ENCODE results near the gene PLAAT3.
"Not testable (repeated sequence)": the region's sequence is repeated elsewhere in the genome, so short reads cannot be mapped to it uniquely, and the experiment has no call there.

Gene PLAAT3

DNA sequence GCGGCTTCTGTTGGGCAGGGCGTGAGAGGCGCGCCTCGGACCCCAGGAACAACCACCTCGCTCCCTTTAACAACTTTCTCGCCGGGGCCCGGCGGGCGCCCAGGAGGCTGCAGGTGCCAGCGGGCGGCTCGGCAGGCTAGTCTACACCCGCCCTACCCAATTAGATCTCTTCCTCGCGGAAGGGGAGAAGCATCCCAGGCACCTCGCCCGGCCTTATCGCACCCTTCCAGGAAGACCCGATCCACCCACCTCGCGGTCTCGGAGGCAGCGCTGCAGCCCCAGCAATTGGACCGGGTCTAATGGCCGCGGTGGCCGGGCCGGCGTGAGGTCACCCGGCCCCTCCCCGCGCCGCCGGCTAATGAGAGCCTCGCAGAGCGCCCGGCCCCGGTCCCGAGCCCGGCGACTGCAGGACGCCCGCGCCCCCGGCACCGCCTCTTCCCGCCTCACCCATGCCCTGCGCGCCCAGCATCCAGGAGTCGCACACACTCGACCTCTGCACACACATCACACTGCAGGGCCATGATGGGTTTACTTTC lies at the start of gene PLAAT3:
PLAAT3 (minus strand) TSS at position 298 of the 536 bp plus-strand sequence. CDS start 419 bp downstream, outside the sequence.
- DNase-seq (ENCODE audit: low read depth) = no peak

DNA sequence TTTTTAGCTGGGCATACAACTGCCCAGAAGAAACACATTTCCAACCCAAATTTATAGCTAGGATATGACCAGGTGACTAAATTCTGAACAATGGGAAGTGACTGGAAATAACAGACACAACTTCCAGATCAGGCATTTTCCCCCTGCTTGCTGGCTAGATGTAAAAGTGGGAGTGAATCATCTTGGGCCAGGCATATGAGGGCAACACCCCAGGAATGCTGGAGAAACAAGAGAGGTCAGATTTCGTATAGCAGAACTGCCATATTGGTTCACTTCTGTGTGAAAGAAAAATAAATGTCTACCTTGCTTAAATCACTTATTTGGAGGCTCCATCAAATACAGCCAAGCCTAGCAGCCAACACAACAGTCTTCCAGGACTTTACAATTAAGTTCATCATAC lies 49.6 kb upstream of the PLAAT3 start:
- DNase-seq (ENCODE audit: low read depth) = no peak

DNA sequence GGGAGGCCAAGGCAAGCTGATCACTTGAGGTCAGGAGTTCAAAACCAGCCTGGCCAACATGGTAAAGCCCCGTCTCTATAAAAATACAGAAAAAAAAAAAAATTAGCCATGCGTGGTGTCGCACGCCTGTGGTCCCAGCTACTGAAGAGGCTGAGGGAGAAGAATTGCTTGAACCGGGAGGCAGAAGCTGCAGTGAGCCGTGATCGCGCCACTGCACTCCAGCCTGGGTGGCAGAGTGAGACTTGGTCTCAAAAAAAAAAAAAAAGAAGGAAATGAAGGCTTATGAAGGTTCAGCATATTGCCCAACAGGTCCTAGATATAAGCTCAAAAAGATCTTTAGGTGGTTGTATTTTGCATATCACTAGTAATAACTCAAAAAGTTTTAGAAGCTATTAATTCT lies 46.7 kb upstream of the PLAAT3 start:
- DNase-seq (ENCODE audit: low read depth) = no peak

DNA sequence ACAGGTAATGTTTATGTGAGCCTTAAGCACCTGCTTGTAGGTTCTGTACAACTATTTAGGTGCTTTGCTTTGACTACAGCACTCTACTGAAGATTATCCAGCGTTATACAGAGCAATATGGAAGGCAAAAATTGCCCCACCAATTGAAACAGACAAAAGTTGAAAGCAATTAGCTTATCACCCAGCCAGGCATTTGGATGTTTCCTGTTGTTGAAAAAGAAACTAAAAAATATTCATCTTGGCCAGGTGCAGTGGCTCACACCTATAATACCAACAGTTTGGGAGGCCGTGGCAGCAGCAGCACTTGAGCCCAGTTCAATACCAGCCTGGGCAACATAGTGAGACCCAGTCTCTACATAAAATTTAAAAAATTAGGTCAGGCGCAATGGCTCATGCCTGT lies 38.4 kb upstream of the PLAAT3 start:
- no peak for DNase-seq (ENCODE audit: low read depth)

DNA sequence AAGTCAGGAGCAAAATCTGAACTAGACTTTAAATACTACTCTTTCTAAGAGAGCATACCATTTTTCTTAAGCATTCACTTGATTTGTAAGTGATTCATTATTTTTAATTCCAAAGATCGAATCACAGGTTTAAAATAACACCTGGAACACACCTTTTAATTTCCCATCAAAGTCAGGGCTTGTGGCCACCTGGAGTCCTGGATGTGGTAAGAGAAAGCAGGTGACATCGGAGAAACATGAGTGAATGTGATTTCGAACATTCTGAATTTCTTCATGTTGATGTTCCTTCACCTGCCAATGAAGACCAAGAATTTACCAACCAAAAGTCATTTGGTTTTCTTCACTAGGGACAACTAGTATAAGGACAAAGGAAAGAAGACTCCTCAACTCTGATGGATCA lies 29.0 kb upstream of the PLAAT3 start:
- DNase-seq (ENCODE audit: low read depth) = no peak

DNA sequence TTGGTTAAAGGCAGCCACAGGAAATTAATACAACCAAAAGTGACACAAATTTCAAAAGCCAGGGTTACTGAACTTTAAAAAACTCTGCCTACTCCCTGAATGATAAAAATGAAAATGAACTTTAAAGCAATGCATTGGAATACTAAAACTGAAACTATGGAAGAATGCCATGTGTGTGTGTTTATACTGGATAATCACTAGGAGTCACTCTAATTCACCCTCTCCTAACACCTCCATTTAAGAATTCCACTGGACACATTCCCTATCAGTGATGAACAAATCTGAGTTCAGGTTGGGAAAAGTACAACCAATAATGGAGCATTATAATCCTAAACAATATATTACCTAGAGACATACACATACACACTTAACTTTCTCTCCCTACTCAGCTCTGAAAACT lies 27.5 kb upstream of the PLAAT3 start:
- DNase-seq (ENCODE audit: low read depth) = no peak

DNA sequence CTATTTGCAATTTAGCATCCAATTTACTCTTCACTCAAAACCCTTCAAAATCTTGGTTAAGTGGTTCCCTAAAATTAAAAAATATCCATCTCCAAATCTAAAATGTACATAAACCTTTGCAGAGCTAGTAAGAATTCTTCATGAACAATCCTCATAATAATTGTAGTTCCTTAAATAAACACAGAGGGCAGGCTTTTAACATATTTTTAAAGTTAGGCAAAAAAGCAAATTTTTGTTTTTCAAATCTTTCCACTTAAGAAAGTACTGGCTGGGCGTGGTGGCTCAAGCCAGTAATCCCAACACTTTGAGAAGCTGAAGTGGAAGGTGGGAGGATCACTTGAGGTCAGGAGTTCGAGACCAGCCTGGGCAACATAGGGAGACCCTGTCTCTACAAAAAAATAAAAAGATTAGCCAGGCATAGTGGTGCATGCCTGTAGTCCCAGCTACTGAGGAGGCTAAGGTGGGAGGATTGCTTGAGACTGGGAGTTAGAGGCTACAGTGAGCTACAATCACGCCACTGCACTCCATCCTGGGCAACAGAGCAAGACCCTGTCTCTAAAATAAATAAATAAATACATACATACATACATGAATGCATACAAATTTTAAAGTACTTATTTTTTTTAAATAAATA lies 25.1 kb upstream of the PLAAT3 start:
- DNase-seq (ENCODE audit: low read depth) = no peak

DNA sequence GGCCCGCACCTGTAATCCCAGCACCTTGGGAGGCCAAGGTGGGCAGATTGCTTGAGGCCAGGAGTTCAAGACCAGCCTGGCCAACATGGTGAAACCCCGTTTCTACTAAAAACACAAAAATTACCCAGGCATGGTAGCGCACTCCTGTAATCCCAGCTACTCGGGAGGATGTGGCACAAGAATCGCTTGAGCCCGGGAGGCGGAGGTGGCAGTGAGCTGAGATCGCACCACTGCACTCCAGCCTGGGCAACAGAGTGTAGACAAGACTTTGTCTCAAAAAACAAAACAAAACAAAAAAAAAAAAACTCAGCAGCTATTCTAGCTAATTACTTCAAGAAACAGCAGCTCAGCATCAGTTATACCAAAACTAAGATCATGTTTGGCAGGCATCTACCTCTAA lies 24.2 kb upstream of the PLAAT3 start:
- not testable (repeated sequence) for DNase-seq (ENCODE audit: low read depth)

DNA sequence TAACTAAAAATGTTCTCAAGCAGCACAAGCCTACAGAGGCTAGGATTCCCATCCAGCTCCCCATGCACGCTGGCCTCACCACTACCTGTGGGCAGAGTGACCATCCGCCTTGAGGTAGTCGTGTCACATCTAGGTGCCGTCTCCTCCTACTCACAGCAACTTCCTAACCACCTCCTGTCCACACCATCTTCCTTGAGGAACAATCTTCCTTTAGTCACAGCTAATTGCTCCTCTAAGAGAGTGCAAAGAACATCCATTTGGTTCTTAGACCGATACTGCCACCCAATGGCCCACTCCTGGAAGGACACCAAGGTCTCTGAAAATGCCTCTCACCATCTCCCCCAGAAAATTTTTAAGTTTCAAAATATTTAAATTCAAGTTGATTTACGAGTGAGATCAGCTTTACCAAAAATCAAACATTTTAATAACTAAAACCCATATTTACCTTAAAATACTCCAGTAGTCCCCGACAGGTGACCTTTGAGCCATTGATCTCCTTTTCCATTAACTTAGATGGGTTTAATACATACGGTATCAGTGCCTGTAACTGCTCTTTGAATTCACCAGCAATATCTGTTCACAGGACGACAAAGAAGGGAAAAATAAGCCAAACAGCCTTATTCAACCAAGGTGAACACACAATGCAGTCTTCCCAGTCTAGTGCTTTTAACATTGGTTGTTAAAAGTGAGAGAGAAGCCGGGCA lies 21.7 kb upstream of the PLAAT3 start:
- DNase-seq (ENCODE audit: low read depth) = peak; percentile 22

DNA sequence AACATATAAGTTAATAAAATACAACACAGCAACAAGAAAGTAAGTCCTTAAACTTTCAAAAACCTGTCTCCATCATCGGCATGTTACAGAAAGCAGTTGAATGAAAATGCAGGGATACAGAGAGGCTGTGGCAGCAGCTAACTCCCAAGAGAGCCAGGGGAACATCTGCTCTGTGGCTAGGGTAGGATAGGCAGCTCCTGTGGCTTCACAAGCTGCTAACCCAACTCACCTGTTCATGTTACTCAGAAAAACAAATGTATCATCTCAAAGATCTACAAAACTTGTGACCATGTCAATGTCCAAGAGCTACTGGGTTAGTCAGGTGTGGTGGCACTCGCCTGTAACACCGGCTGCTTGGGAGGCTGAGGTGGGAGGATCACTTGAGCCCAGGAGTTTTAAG lies 15.2 kb upstream of the PLAAT3 start:
- DNase-seq (ENCODE audit: low read depth) = no peak

DNA sequence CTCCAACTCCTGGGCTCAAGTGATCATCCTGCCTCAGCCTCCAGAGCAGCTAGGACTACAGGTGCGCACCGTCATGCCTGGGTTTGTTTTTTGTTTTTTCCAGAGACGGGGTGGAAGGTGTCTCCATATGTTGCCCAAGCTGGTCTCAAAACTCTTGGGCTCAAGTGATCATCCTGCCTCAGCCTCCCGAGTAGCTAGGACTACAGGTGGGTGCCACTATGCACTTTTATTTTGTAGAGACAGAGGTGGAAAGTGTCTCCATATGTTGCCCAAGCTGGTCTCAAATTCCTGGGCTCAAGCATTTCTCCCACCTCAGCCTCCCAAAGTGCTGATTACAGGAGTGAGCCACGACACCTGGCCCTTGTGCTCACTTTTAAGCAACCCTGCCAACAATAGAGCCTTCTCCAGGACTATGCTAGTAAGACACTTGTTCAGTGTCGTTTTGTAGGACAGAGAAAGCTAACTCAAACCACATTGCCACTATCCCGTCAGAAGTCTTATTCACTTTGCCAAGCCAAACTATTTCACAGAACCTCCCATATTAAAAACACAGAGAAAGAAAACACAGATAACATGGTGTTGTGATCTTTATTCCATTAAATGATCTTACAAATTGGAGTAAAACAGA lies 9.4 kb upstream of the PLAAT3 start:
- DNase-seq (ENCODE audit: low read depth) = no peak

DNA sequence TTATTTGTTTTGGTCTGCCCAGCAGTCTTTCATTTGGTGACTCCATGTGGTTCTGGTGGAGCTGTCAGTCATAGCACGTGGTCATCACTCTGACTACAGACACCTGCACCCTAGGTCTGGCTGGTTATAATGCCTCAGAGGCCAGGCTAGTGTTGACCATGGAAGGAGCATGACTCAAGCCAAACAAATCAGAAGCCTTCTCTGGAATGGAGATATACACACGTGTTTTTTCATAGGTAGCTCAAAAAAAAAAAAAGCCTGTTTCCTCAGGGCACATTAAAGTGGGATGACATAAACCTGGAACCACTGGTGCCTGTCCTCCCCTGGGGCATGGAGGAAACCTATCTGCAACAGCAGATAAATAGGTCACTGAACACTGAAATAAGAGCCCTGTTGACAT lies 8.1 kb upstream of the PLAAT3 start:
- DNase-seq (ENCODE audit: low read depth) = no peak

DNA sequence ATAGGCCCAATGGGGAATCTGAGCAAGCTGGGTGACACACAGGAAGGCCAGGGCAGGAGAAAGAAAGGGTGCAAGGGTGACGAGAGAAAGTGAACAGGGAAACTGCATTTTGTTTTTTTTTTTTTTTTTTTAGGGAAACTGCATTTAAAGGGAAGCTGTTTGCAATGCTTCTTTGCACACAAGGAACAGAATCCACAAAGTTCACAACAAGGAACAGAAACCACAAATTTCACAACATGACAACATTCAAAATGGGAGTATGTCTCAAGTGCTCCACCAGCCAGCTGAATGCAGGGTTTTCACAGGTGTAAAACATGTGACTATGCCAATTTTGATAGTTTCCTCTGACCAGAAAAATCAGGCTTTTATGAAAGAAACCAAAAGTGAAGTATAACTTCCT lies 6.8 kb upstream of the PLAAT3 start:
- DNase-seq (ENCODE audit: low read depth) = no peak

DNA sequence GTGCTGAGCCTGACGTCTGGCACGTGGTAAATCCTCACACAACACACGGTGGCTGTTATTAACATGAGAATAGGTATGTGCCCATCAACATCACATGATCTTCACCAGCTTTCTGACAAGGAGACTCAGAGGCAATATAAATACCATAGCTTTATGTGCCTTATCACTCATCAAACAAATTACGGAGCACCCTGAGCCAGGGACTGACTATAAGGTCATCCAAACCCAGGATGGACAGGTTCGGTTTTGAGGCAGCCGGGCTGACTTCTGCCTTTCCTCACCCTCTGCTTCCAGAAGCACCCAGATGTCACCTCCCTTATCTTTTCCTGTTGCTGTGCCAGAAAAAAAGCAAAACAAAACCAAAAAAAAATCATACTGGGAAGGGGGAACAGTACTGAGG lies 5.7 kb upstream of the PLAAT3 start:
- DNase-seq (ENCODE audit: low read depth) = no peak

DNA sequence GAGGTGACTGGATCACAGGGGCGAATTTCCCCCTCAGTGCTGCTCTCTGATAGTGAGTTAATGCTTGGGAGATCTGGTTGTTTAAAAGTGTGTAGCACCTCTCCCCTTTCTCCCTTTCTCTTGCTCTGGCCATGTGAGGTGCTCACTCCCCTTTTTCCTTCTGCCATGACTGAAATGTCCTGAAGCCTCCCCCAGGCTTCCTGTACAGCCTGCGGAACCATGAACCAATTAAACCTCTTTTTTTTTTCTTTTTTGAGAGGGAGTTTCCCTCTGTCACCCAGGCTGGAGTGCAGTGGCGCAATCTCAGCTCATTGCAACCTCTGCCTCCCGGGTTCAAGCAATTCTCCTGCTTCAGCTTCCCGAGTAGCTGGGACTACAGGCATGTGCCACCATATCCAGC lies 3.5 kb upstream of the PLAAT3 start:
- DNase-seq (ENCODE audit: low read depth) = not testable (repeated sequence)

DNA sequence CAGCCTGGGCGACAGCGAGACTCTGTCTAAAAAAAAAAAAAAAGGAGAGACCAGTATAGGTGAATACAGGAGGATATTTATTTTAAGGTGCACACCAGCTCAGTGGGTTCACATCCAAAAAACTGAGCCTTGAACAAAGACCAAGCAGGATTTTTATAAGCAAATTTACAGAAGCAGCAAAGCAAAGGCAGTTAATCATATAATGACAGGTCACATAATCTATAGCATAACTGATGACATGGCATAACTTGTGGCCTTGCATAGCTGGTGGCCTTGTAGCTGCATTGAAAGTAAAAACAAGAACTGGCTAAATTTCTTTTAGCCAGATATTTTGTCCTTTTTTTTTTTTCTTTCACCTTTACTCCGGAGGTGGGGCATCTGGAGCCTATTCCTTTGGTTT lies 2.7 kb upstream of the PLAAT3 start:
- no peak for DNase-seq (ENCODE audit: low read depth)

DNA sequence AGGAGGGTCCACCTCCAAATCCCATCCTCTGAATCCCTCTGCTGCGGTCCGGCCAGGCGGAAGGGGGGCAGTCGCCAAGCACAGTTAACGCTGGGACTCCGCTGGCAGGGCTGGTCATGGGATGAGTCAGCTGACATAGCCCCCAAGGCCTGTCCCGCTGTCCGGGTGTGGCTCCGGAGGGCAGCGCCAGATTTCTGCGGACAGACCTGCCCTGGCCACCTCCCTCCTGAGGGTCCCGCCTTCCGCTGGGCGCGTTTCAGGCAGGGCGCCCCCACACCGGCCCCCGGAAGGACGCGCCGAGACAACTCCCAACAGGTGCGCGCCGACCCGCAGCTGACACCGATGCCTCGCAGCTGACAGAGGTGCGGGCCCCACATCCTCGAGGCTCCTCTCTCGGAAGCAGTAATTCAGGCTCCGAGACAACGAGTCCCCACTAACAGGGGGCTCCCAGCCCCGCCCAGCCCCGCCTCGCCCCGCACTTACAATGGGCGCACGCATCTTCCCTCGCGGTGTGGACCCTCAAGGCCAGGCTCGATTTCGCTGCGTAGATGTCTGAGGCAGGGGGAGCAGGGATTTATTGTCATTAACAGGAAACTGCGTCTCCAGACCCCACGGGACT lies 607 bp downstream of the PLAAT3 start:
- DNase-seq (ENCODE audit: low read depth) = no peak

DNA sequence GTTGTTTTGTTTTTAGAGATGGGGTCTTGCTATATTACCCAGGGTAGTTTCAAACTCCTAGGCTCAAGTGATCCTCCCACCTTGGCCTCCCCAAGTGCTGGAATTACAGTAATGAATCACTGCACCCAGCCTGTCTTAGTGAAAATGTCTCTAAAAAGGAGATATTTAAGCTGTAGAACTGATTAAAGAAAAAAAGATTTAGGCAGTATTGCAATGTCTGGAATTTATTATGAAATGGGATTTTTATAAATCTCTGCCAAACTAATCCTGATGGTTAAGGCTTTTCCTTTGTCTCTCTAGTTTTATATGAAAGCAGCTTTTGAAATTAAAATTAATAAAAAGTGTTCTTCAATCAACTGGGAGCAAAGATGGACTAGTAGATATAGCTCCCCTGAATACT lies 2.1 kb downstream of the PLAAT3 start:
- no peak for DNase-seq (ENCODE audit: low read depth)

DNA sequence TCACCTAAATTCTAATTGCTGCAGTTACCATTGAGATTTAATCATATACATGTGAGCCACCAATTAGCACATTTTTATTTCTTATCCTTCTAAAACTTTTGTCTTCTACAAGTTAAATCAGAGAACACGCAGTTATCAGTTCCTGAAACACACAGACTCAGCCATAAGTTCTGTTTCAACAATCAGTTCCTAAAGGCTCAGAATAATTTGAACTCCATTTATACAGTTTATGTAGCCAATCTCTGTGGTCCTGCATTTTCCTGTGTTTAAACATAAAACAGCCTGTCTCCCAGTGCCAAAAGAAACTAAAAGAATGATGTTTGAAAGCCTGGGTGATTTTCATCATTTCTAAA lies 2.9 kb downstream of the PLAAT3 start:
- no peak for DNase-seq (ENCODE audit: low read depth)

DNA sequence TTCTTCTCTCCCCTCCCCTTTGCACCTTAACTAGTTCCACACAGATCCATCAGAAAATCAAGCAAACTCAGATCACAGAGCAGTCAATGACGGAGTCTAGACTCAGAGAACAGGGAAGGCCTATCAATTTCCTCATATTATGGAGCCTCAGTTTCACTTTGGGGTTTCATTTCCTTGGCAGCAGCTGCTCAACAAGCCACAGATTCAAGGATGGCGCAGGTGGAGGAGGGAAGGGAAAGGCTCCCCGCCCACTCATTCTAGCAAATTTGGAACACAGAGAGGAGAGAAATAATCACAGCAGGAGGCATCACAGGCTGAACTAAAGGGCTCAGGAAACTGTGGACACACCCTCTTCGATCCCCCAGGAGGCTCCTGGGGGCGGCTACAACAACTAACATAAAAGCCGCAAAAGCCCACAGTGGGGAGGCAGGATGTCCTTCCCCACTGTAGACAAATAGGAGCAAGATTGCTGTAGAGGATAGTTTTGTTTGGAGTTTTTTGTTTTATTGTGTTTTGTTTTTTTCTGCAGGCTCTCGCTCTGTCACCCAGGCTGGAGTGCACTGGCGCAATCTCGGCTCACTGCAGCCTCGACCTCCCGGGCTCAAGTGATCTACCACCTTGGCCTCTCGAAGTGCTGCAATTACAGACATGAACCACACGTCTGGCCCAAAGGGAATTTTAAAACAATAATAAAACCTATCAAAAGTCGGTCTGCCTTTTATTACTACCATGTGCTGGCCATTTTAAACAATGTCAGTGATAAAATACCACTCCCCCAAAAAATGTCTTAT lies 3.4 kb downstream of the PLAAT3 start:
- DNase-seq (ENCODE audit: low read depth) = no peak

DNA sequence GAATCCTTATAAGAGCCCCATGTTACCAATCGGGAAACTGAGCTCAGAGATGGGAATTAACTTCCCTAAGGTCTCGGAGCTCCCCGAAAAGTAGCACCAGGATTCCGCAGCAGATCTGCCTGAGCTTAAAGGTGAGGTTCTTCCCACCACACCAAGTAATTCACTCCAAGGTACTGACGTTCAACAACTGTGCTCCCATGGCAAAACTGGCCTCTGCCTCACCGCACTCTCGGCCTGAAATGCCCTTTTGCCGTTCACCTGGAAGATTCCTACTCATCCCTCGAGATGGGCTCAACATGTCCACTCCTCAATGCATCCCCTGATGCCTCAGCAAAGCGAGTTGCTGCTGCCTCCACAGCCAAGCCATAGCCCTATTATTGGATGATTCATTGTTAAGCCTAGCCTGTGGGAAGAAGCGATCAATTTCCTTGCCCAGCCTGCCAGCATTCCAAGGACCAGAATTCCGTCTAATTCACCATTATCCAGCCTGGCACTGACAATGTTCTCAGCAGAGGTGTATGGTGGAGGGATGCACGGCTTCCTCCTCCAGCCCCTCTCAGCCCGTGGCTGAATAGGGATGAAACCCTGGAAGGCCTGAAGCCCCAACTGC lies 4.2 kb downstream of the PLAAT3 start:
- DNase-seq (ENCODE audit: low read depth) = no peak

DNA sequence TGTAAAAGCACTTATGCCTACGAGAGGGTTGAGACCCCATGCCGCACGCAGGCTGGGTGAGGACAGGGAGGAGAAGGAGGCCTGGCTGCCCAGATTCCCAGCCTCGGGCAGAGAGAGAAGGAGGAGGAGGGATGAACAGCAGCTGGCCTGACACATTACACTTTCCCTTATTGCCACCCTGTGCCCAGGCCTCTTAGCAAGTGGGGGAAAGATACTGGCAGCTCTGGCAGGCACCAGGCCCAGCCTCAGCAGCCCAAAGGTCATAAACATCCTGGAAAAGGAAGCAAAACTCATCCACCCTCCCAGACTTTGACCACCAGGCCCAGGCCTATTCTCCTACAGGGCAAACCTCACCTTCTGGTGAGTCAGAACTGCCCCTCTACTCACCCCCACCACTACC lies 4.7 kb downstream of the PLAAT3 start:
- DNase-seq (ENCODE audit: low read depth) = no peak
